HepG2 (cell line): ENCODE results near the gene KDM4B.

ENCODE experiments used
- CBFB ChIP-seq: sonication (generic); formaldehyde crosslinking; IDR thresholded peaks from 2 replicates; pipeline ENCODE4 v1.4.0; 2020; ENCODE audit warnings: missing genetic modification reagents
- DMAP1 ChIP-seq: IDR thresholded peaks from 2 replicates; pipeline ENCODE4 v1.6.1; 2016
- EED ChIP-seq: sonication (generic); formaldehyde crosslinking; IDR thresholded peaks from 2 replicates; pipeline ENCODE4 v1.5.0; 2020; ENCODE audit warnings: mild to moderate bottlenecking, missing genetic modification reagents
- SMC3 ChIP-seq: IDR thresholded peaks from 2 replicates; pipeline ENCODE4 v1.6.1; 2011; ENCODE audit warnings: low read length, improper control_type of control experiment
- ZFP62 ChIP-seq: sonication (generic); formaldehyde crosslinking; IDR thresholded peaks from 2 replicates; pipeline ENCODE4 v1.4.0; 2020; ENCODE audit warnings: missing genetic modification reagents
- TF ChIP-seq, protein P1 (sequence below): sonication (generic); formaldehyde crosslinking; IDR thresholded peaks from 2 replicates; pipeline ENCODE4 v1.8.1; 2023; ENCODE audit warnings: missing genetic modification reagents, inconsistent platforms, borderline replicate concordance
- TF ChIP-seq, protein P2 (sequence below): sonication (generic); formaldehyde crosslinking; IDR thresholded peaks from 2 replicates; pipeline ENCODE4 v1.4.0; 2020; ENCODE audit warnings: missing genetic modification reagents
- TF ChIP-seq, protein P3 (sequence below): sonication (generic); formaldehyde crosslinking; IDR thresholded peaks from 2 replicates; pipeline ENCODE4 v1.5.0; 2020; ENCODE audit warnings: mild to moderate bottlenecking, missing genetic modification reagents, moderate library complexity

- TF ChIP-seq EED (CRISPR knock-in tag) (no peak), SMC3 (no peak), DMAP1 (CRISPR knock-in tag) (no peak), CBFB (no peak), ZFP62 (CRISPR knock-in tag) (no peak)
- TF ChIP-seq, protein P1, sequence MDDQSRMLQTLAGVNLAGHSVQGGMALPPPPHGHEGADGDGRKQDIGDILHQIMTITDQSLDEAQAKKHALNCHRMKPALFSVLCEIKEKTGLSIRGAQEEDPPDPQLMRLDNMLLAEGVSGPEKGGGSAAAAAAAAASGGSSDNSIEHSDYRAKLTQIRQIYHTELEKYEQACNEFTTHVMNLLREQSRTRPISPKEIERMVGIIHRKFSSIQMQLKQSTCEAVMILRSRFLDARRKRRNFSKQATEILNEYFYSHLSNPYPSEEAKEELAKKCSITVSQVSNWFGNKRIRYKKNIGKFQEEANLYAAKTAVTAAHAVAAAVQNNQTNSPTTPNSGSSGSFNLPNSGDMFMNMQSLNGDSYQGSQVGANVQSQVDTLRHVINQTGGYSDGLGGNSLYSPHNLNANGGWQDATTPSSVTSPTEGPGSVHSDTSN (CRISPR knock-in tag) = no peak
- TF ChIP-seq, protein P2, sequence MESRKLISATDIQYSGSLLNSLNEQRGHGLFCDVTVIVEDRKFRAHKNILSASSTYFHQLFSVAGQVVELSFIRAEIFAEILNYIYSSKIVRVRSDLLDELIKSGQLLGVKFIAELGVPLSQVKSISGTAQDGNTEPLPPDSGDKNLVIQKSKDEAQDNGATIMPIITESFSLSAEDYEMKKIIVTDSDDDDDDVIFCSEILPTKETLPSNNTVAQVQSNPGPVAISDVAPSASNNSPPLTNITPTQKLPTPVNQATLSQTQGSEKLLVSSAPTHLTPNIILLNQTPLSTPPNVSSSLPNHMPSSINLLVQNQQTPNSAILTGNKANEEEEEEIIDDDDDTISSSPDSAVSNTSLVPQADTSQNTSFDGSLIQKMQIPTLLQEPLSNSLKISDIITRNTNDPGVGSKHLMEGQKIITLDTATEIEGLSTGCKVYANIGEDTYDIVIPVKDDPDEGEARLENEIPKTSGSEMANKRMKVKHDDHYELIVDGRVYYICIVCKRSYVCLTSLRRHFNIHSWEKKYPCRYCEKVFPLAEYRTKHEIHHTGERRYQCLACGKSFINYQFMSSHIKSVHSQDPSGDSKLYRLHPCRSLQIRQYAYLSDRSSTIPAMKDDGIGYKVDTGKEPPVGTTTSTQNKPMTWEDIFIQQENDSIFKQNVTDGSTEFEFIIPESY (CRISPR knock-in tag) = no peak
- TF ChIP-seq, protein P3, sequence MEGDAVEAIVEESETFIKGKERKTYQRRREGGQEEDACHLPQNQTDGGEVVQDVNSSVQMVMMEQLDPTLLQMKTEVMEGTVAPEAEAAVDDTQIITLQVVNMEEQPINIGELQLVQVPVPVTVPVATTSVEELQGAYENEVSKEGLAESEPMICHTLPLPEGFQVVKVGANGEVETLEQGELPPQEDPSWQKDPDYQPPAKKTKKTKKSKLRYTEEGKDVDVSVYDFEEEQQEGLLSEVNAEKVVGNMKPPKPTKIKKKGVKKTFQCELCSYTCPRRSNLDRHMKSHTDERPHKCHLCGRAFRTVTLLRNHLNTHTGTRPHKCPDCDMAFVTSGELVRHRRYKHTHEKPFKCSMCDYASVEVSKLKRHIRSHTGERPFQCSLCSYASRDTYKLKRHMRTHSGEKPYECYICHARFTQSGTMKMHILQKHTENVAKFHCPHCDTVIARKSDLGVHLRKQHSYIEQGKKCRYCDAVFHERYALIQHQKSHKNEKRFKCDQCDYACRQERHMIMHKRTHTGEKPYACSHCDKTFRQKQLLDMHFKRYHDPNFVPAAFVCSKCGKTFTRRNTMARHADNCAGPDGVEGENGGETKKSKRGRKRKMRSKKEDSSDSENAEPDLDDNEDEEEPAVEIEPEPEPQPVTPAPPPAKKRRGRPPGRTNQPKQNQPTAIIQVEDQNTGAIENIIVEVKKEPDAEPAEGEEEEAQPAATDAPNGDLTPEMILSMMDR (CRISPR knock-in tag) = no peak
Observed at GRCh38 chr19:4929186-4929585, 39.7 kb upstream of the KDM4B start.
